Measurements from ENCODE around the gene WDR38.

Gene WDR38, protein sequence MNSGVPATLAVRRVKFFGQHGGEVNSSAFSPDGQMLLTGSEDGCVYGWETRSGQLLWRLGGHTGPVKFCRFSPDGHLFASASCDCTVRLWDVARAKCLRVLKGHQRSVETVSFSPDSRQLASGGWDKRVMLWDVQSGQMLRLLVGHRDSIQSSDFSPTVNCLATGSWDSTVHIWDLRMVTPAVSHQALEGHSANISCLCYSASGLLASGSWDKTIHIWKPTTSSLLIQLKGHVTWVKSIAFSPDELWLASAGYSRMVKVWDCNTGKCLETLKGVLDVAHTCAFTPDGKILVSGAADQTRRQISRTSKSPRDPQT

DNA sequence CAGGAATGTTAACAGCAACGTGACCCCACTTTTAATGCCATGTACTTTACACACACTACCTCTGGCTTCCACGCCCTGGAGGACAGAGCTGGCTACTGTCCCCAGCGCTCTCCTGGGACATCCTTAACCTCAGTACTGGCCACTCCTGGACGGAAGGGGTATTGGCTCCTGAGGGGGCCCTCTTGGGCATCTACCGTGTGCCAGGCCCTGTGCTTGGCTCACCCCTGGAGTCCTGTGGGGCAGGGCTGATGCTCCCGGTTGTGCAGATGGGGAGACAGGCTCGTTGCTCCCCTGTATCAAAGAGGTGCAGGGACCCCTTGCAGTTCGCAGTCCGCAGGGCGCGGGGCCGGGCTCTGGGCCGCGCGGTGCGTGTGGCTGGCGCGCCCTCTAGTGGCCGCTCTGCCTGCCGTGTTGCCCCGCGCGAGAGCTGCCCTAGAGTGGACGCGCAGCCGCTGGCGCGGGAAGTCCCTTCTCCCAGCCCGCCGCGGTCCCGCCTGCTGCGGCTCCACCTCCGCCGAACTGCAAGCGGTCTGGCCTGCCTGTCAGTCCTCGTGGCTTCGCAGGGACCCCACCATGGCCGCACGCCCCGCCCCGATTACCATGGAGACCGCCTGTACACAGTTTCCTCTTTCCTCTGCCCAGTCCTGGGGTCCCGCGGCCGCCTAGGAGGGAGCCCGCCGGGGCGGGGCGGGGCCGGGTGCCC lies at the start of gene WDR38:
Gene WDR38 (plus strand): TSS at position 632 of the 703 bp plus-strand sequence. CDS start 72 bp downstream, outside the sequence.
- peak; percentile 58 for DNase-seq (ENCODE audit: low spot score)

DNA sequence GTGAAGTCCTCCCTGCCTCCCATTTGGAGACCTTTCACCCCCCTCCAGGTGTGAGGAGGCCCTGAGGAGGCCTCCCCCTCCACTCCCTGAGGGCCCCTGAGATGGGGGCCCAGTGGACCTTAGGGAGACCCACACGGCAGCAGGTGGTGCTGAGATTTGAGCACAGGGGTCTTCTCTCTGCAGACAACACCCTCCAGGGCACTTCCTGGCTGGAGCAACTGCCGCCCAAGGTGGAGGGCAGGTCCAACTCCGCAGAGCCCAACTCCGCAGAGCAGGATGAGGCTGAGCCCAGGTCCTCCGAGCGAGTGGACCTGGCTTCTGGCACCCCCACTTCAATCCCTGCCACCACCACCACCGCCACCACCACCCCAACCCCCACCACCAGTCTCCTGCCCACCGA lies 49.3 kb upstream of the WDR38 start:
- no peak for DNase-seq (ENCODE audit: low spot score)

DNA sequence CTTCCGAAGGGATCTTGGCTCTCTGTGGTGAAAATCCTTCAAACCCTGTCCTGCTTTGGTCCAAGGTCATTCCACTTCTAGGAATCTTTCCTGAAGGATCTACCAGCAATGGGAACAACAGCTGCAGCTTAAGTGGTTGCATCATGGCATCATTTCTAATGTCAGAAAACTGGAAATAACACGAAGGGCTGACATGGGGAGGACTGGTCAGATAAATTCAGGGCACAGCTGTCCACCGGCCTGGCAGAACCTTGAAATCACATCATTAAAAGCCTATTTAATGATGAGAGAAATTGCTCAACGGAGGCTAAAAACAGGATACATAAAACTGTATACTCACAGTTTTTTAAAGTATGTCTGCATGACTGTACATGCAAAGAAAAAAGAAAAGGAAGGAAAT lies 48.1 kb upstream of the WDR38 start:
- DNase-seq (ENCODE audit: low spot score): no peak

DNA sequence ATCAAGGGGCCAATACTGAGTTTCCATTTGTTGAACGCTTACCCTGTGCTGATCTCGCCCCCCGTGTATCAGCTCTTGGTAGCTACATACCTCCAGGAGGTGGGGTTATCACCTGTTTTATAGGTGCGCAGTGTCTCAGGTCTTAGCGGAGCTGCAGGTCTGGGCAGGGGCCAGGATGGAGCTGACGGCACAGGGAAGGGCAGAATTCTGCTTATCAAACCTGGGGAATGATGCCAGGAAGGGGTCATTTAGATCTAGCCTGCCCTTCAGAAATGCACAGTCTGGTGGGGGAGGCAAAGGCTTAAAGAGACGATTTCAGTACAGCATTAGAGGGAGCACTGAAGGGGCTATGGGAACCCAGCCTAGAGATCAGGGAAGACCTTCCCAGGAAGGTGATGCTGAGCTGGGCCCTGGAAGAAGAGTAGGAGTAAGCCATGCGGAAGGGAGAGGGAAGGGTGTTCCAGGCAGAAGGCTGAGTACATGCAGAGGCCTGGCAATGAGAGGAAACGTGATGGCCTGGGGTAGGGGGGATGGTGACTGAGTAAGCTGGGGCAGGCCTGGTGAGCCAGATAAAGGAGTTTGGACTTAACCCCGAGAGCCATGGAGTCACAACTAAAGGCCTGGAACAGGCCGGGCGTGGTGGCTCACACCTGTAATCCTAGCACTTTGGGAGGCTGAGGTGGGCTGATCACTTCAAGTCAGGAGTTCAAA lies 44.9 kb upstream of the WDR38 start:
- no peak for DNase-seq (ENCODE audit: low spot score)

DNA sequence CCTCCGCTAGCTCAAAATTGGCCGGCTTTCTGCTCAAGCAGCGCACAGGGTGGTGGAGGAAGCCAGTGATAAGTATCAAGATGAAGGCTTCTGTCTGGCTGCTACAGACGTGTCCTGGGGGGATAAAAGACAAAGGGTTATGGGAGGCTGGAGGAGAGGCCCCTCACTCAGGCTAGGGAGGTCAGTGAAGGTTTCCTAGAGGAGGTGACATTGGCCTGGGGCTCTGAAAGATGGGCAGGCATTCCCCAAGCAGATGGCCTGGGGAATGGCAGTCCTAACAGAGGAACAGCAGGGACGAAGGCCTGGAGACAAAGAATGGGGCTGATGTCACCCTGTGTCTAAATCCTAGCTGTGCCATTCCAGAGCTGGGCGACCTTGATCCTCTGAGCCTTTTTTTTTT lies 44.0 kb upstream of the WDR38 start:
- no peak for DNase-seq (ENCODE audit: low spot score)

DNA sequence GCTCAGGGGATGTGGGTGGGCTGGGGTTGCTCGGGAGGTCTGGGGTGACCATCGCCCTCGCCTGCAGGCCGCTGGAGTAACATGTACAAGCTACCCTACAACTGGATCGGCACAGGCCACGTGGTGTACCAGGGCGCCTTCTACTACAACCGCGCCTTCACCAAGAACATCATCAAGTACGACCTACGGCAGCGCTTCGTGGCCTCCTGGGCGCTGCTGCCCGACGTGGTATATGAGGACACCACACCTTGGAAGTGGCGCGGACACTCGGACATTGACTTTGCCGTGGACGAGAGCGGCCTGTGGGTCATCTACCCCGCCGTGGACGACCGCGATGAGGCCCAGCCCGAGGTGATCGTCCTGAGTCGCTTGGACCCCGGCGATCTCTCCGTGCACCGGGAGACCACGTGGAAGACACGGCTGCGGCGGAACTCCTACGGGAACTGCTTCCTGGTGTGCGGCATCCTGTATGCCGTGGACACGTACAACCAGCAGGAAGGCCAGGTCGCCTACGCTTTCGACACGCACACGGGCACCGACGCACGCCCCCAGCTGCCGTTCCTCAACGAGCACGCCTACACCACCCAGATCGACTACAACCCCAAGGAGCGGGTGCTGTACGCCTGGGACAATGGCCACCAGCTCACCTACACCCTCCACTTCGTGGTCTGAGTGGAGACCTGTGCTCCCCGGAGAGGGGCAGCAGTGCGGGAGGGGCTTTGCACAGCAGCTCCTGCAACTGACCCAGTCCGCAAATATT lies 43.3 kb upstream of the WDR38 start:
- no peak for DNase-seq (ENCODE audit: low spot score)

DNA sequence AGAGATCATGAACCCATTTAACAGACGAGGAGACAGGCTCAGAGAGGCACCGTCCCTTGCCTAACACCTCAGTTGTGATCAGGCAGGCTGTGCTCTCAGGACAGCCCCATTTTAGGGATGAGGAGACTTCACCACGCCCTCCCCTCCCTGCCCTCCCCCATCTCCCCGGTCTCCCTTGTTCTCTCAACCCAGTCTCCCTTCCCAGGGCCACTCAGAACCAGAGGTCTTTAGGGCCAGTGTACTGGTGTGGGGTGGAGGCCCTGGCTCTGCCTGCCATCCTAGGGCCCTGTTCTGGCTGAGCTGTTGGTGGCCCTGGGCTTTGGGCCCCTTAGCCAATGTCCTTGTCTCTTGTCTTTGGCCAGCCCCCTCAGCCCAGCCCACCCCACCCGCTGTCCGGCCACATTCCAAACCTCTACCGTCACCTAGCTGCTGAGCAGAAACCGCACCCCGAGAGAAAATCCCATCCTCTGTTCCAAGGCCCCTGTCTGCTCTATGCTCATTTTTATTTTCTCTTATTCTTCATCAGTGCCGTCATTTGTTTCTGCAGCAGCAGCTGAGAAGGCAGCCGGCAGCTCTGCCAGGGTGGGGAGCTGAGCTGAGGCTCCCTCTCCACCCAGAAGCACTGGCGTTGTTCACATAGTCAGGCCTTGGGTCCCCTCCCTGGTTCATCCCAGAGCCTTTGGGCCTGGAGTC lies 42.5 kb upstream of the WDR38 start:
- DNase-seq (ENCODE audit: low spot score): no peak

DNA sequence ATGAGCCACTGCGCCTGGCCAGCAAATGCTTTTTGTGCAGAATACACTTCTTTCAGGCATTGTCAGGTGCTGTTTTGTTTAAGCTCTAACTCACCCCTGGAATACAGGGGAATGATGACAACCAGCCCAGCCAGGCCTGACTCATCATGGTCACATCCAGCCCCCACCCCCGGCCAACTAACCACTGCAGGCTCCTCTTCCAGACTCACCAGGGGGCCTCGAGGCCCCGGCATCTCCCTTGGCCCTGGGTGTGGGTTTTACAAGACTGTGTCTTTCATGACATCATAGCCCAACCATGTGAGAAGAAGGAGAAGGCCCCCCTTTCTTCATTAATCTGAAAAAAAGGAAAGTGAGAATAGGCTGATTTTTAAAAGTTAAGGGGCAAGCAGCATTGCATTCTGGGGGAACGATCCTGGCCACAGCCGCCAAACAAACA lies 40.8 kb upstream of the WDR38 start:
- no peak for DNase-seq (ENCODE audit: low spot score)

DNA sequence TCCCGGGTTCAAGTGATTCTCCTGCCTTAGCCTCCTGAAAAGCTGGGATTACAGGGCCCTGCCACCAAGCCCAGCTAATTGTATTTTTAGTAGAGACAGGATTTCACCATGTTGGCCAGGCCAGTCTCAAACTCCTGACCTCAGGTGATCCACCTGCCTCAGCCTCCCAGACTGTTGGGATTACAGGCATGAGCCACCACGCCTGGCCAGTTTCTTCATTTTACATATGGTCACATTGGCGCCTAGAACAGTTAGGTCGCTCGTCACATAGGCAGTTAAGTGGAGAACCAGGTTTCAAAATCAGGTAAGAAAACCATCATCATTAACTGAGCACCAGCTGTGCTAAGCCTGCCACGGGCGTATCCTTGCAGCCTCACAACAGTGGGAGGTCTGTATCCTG lies 40.2 kb upstream of the WDR38 start:
- DNase-seq (ENCODE audit: low spot score): no peak

DNA sequence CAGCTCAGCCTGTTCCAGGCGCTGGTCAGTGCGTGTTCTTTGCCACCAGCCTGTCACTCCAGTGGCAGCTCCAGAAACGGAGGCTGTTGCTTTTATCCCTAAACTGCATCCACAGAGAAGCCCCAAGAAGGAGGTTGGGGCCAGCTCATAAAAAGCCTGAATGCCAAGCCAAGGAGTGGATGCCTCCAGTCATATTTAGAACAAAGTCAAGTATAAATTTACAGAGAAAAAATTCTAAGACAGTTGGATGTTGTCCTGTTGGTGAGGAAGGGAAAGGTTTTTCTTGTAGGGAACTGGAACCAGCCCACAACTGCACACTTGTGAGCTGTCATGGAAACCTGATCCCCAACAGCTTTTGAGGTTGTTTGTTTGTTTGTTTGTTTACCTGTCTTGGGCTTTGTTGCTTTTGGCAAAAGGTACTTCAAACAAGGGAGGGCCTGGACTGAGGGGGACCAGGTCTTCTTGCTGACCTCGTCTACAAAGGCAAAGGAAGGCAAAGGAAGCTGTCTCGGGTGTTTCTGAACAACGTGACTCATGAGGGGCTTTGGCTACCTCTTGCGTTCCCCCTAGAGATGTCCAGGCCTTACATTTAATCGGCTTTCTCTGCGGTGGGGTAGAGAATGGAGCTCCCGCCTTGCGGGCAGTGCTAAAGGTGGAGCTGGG lies 39.6 kb upstream of the WDR38 start:
- no peak for DNase-seq (ENCODE audit: low spot score)

DNA sequence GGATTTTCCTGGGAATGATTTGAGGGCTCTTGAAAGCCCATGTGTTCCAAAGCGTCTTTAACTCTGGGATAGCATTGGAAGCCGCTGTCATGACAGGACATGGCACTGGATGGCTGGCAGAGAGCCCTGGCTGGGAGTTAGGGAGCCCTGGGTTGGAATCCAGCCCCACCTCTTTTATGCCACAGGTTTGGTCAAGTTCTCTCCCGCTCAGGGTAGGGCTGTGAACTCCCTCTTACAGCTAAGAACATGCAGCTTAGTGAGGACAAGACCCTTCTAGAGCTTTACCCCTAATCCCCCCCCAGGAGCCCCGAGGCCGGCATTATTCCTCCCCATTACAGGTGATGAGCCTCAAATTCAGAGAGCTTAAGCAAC lies 39.1 kb upstream of the WDR38 start:
- DNase-seq (ENCODE audit: low spot score): no peak

DNA sequence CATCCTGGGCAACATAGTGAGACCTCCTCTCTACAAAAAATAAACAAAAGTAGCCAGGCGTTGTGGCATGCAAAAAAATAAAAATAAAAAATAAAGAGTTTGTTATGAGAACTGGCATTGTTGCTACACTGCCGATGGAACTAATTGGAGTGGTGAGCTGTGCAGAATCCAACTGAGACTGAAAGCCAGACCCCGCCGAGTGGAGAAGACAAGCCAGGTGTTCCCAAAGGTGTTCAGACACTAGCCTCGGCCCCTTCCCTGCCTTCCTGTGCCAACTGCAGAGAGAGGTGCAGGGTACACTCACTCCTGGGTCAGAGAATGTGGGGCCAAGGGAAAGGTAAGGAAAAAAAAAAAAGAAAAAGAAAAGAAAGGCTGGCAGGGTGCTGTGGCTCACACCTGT lies 37.7 kb upstream of the WDR38 start:
- DNase-seq (ENCODE audit: low spot score): no peak

DNA sequence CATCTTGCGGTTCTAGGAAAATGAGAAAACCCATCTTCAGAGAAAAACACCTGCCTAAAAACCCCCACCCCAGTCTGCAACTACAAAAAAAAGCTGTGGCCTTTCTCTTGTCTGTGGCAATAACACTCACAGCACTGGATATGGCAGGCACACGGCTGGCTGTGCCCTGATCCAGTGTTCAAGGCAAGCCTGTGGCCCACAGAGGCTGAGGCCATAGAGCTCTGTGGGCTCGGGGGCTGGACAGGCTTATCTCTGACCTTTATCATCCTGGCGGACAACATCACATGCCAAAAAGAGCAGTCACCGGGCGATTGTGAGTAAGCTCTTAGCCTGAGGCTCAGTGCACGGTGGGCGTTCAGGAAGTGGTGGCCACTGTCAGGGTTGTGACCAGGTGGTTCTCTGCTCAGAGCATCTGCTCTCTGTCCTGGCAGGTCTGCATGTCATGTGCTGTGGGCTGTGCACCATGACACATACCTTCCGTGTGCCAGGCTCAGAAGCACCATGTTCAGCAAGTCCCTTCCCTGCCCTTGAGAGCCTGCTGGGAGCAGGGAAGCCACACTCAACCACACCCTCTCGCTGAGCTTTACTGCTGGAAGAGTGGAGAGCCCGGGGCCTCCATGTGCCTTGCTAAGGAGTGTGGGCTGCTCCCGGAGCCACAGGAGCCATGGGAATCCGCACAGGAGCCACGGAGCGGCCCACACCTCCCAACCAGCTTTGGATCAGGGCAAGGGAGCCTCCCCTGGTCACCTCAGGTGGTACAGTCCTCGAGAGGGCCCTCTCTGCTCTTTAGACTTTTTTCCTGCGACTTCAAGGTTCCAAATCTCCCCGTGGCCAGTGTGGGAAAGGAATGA lies 34.6 kb upstream of the WDR38 start:
- no peak for DNase-seq (ENCODE audit: low spot score)

DNA sequence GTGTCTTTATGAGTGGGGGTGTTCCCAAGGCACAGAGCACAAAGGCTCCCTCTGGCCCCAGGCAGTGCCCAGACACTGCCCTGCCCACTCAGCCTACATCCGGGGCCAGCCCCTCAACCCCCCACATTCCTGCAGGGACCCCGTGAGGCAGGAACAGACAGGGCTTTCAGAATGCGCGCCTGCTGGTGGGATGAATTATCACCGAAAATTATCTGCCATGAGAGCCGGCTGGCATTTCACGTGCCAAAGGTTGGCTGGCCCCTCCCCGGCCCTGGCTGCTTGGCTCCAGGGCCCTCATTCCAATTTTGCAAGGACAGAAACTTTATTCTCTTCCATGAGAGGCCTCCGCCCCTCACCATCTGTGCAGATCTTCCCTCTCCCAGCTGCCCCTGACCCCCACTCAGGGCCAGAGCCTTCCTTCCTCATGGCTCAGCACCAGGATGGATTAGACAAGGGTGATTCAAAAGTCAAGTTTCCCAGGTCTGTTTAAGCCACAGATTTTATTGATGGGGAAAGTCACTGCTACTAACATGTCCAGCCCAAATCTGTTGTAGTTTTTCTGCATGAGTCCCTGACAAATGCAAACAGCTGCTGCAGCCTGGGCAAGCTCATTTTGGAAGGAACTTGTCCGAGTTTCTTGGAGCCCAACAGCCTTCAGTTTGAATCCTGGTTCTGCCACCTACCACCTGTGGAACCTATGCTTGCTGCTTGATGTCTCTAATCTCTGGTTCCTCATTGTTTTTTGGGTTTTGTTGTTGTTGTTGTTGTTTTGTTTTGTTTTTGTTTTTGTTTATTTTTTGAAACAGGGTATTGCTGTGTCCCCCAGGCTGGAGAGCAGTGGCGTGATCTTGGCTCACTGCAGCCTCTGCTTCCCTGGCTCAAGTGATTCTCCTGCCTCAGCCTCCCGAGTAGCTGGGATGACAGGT lies 32.3 kb upstream of the WDR38 start:
- no peak for DNase-seq (ENCODE audit: low spot score)

DNA sequence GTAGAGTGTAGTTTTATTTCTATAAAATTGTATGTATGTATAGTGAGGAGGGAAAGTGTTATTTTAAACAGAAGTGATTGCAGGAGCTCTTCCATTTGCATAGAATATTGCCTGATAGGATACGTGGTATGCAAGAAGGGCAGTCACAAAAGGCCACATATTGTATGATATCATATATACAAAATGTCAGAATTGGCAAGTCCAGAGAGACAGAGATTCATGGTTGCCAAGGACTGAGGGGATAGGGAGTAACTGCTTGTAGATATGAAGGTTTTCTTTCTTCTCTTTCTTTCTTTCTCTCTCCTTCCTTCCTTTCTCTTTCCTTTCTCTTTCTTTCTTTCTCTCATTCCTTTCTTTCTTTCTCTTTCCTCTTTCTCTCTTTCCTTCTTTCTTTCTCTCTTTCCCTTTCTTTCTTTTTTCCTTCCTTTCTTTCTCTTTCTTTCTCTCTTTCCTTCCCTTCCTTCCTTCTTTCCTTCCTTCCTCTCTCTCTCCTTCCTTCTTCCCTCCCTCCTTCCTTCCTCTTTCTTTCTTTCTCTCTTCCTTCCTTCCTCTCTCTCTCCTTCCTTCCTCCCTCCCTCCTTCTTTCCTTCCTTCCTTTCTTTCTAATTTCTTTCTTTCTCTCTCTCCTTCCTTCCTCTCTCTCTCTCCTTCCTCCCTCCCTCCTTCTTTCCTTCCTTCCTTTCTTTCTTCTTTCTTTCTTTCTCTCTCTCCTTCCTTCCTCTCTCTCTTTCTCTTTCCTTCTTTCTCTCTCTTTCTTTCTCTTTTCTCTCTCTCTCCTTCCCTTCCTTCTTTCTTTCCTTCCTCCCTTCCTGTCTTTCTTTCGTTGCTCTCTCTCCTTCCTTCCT lies 24.5 kb upstream of the WDR38 start:
- no peak for DNase-seq (ENCODE audit: low spot score)

DNA sequence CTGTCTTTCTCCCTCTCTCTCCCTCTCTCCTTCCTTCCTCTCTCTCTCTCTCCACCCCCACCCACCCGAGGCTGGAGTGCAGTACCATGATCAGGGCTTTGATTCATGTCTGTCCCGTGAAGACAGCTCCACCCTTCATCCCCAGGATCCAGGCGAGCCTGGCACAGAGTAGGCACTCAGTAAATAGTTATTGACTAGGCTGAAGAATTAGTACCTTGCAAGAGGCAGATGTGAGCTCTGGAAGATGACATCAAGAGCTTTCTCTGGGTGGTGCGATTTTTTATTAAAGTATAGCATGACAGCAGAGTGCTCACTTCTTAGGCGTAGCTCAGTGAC lies 24.0 kb upstream of the WDR38 start:
- DNase-seq (ENCODE audit: low spot score): no peak

DNA sequence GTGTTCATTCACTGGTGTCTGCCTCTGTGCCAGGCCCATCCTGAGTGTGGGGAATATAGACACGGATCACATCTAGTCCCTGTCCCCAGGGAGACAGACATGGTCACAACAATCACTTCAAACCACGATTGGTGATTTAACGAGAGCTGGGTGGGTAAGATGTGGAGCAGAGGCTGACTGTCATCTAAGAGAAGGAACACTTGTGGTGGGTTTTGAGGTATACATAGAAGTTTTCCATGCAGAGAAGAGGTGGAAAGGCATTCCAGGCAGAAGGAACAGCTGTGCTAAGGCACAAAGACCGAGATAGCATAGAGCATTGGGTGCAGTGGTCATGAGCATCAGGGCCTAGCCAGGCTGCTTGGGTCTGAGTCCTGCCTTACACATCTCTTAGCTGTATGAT lies 22.7 kb upstream of the WDR38 start:
- DNase-seq (ENCODE audit: low spot score): no peak

DNA sequence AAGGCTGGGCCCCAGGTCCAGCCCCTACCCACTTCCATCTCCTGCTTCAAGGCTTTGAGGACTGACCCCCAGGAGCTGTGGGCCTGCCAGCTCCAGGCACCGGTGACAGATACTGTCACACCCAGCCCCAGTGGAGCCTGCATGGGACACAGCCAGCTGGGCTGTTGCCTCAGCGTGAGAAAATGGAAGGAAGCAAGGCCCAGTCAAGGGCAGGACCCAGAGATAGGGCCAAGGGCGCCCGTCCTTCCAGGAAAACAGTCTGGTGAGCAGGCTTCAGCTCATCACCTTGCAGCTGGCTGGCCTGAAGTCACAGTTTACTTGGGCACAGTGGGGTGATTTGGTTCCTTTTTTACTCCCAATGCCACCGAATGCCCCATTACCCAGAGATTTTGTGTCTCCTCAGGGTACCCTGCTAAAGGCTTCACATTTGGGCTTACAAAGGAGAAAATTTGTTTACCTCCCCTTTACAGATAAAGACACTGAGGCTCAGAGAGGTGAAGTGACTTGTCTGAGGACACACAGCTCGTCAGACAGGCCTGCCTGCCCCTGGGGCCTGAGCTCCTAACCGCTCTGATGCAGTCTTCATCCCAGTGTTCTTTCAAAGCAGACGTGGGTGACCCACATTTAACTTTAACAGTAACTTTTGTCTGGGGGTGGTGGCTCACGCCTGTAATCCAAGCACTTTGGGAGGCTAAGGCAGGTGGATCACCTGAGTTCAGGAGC lies 21.5 kb upstream of the WDR38 start:
- DNase-seq (ENCODE audit: low spot score): no peak

Measured in globus pallidus (tissue), 1 donor.